HEK293T (cell line): ENCODE results near the gene ASS1.
A peak's percentile ranks its signal among the peaks of the same experiment; 100 is the strongest.

Experiments used
- CTCF ChIA-PET: fragments of 350-600 bp; formaldehyde crosslinking; extraction: SDS; loops from one replicate; lab custom pipeline; 2021; ENCODE audit warnings: antibody characterized with exemption, inconsistent platforms; lab: Yijun Ruan, JAX
- POLR2A ChIA-PET: fragments of 350-600 bp; formaldehyde crosslinking; extraction: SDS; loops from one replicate; lab custom pipeline; 2020; ENCODE audit warnings: antibody characterized with exemption, inconsistent platforms; lab: Yijun Ruan, JAX
- DNase-seq: peaks from one replicate; pipeline ENCODE4 v3.0.0; 2012; ENCODE audit warnings: mixed read lengths; ENCODE audit errors: extremely low spot score
- ARNT ChIP-seq: fragments of 450-650 bp; IDR thresholded peaks from 2 replicates; pipeline ENCODE4 v1.6.1; 2017; ENCODE audit warnings: mild to moderate bottlenecking
- BHLHE40 ChIP-seq: fragments of 450-650 bp; IDR thresholded peaks from 2 replicates; pipeline ENCODE4 v1.6.1; 2016; ENCODE audit warnings: mild to moderate bottlenecking, moderate library complexity, borderline replicate concordance
- CTBP1 ChIP-seq: fragments of 450-650 bp; IDR thresholded peaks from 2 replicates; pipeline ENCODE4 v1.6.1; 2016; ENCODE audit warnings: borderline replicate concordance
- ELF4 ChIP-seq: fragments of 450-650 bp; IDR thresholded peaks from 2 replicates; pipeline ENCODE4 v1.6.1; 2017; ENCODE audit warnings: antibody characterized with exemption
- FOXA1 ChIP-seq: fragments of 450-650 bp; IDR thresholded peaks from 2 replicates; pipeline ENCODE4 v1.6.1; 2016; ENCODE audit warnings: mild to moderate bottlenecking
- FOXK2 ChIP-seq: fragments of 450-650 bp; IDR thresholded peaks from 2 replicates; pipeline ENCODE4 v1.6.1; 2016; ENCODE audit warnings: mild to moderate bottlenecking
- FOXM1 ChIP-seq: fragments of 450-650 bp; IDR thresholded peaks from 2 replicates; pipeline ENCODE4 v1.6.1; 2017; ENCODE audit warnings: mild to moderate bottlenecking, borderline replicate concordance
- HDGF ChIP-seq: fragments of 450-650 bp; IDR thresholded peaks from 2 replicates; pipeline ENCODE4 v1.6.1; 2017; ENCODE audit warnings: antibody characterized with exemption, borderline replicate concordance
- L3MBTL2 ChIP-seq: fragments of 450-650 bp; conservative IDR thresholded peaks from 2 replicates; pipeline ENCODE4 v1.6.1; 2016; ENCODE audit warnings: mild to moderate bottlenecking
- LEF1 ChIP-seq: fragments of 450-650 bp; IDR thresholded peaks from 2 replicates; pipeline ENCODE4 v1.6.1; 2017; ENCODE audit warnings: mild to moderate bottlenecking, borderline replicate concordance
- NFRKB ChIP-seq: fragments of 450-650 bp; IDR thresholded peaks from 2 replicates; pipeline ENCODE4 v1.6.1; 2016; ENCODE audit warnings: mild to moderate bottlenecking, moderate library complexity
- PKNOX1 ChIP-seq: fragments of 450-650 bp; IDR thresholded peaks from 2 replicates; pipeline ENCODE4 v1.6.1; 2016
- SP1 ChIP-seq: fragments of 450-650 bp; IDR thresholded peaks from 2 replicates; pipeline ENCODE4 v1.6.1; 2017
- SUZ12 ChIP-seq: fragments of 450-650 bp; IDR thresholded peaks from 2 replicates; pipeline ENCODE4 v1.6.1; 2016; ENCODE audit warnings: mild to moderate bottlenecking
- TARDBP ChIP-seq: fragments of 450-650 bp; IDR thresholded peaks from 2 replicates; pipeline ENCODE4 v1.6.1; 2016
- ZNF384 ChIP-seq: fragments of 450-650 bp; IDR thresholded peaks from 2 replicates; pipeline ENCODE4 v1.6.1; 2016

ASS1 gene

GRCh38 chr9:130451509-130452388 lies 7.0 kb downstream of the ASS1 start:
- TF ChIP-seq SP1 (no peak), TARDBP (no peak), SUZ12 (no peak), LEF1 (no peak), L3MBTL2 (no peak), NFRKB (no peak), FOXK2 (no peak), FOXA1 (no peak), FOXM1 (no peak), ELF4 (no peak), ARNT (no peak), HDGF (no peak), PKNOX1 (no peak), BHLHE40 (no peak), ZNF384 (no peak), CTBP1 (no peak)
- ChIA-PET CTCF (no interaction called here), POLR2A (no interaction called here)
- DNase-seq = peak; percentile 82

GRCh38 chr9:130452835-130453234 lies 8.1 kb downstream of the ASS1 start:
- POLR2A ChIA-PET = no interaction called here
- CTCF ChIA-PET = interaction anchor here (1.0 kb wide), 1 partner anchor 229 kb away, joined by 3 read pairs; no protein-coding TSS in a partner anchor
- TF ChIP-seq SUZ12 (no peak), FOXK2 (no peak), HDGF (no peak), PKNOX1 (no peak), BHLHE40 (no peak), ZNF384 (no peak), ARNT (no peak), LEF1 (no peak), L3MBTL2 (no peak), SP1 (no peak), NFRKB (no peak), CTBP1 (no peak), ELF4 (no peak)
- no peak for DNase-seq

- no peak for DNase-seq
- CTCF ChIA-PET = interaction anchor here (1.0 kb wide), 1 partner anchor 228 kb away, joined by 3 read pairs; no protein-coding TSS in a partner anchor
- POLR2A ChIA-PET = no interaction called here
- no peak for TF ChIP-seq NFRKB
- no peak for TF ChIP-seq L3MBTL2
- no peak for TF ChIP-seq ELF4
- TF ChIP-seq TARDBP = no peak
- TF ChIP-seq SUZ12 = no peak
- no peak for TF ChIP-seq BHLHE40
- no peak for TF ChIP-seq SP1
- TF ChIP-seq ARNT = no peak
- TF ChIP-seq HDGF = no peak
- no peak for TF ChIP-seq CTBP1
- TF ChIP-seq LEF1 = no peak
- no peak for TF ChIP-seq ZNF384
- TF ChIP-seq FOXA1 = no peak
- TF ChIP-seq FOXM1 = no peak
- no peak for TF ChIP-seq PKNOX1
- TF ChIP-seq FOXK2 = no peak
These were observed 8.7 kb downstream of the ASS1 start for GRCh38 chr9:130453487-130453886.

GRCh38 chr9:130454096-130454811 lies 9.5 kb downstream of the ASS1 start:
- ChIA-PET CTCF (no interaction called here), POLR2A (no interaction called here)
- DNase-seq = no peak
- no peak for TF ChIP-seq SP1
- TF ChIP-seq L3MBTL2 = no peak
- TF ChIP-seq PKNOX1 = no peak
- no peak for TF ChIP-seq ELF4
- TF ChIP-seq HDGF = no peak
- TF ChIP-seq FOXK2 = no peak
- no peak for TF ChIP-seq ZNF384
- no peak for TF ChIP-seq FOXA1
- no peak for TF ChIP-seq CTBP1
- TF ChIP-seq NFRKB = no peak

- CTCF ChIA-PET = no interaction called here
These were observed 10.1 kb downstream of the ASS1 start for GRCh38 chr9:130454812-130455325.

More at GRCh38 chr9:130454812-130455325, 10.1 kb downstream of the ASS1 start:
- TF ChIP-seq PKNOX1 = peak; percentile 63
- no peak for TF ChIP-seq NFRKB
- TF ChIP-seq LEF1 = no peak
- TF ChIP-seq HDGF = no peak
- TF ChIP-seq TARDBP = no peak
- no peak for TF ChIP-seq ELF4
- TF ChIP-seq CTBP1 = peak; percentile 68; the same call in 1 of the 2 replicates
- no peak for TF ChIP-seq L3MBTL2
- no peak for TF ChIP-seq SP1
- no peak for TF ChIP-seq ARNT
- TF ChIP-seq BHLHE40 = no peak
- TF ChIP-seq SUZ12 = no peak
- no peak for DNase-seq
- POLR2A ChIA-PET = no interaction called here
